ENCODE results near the gene MDFIC.

Gene MDFIC

GRCh38 chr7:114925434-114925833, 3.5 kb downstream of the MDFIC start:
- DNase-seq (ENCODE audit: low read depth): no peak

- DNase-seq (ENCODE audit: low read depth): no peak
Observed at GRCh38 chr7:114928060-114928459, 6.2 kb downstream of the MDFIC start.

GRCh38 chr7:114929570-114929969, 7.7 kb downstream of the MDFIC start:
- no peak for DNase-seq (ENCODE audit: low read depth)

- no peak for DNase-seq (ENCODE audit: low read depth)
Observed at GRCh38 chr7:114930107-114930661, 8.3 kb downstream of the MDFIC start.

- DNase-seq (ENCODE audit: low read depth): no peak
Observed at GRCh38 chr7:114930829-114931655, 9.1 kb downstream of the MDFIC start.

GRCh38 chr7:114931656-114932011, 9.7 kb downstream of the MDFIC start:
- no peak for DNase-seq (ENCODE audit: low read depth)

- no peak for DNase-seq (ENCODE audit: low read depth)
Observed at GRCh38 chr7:114932991-114933390, 11.1 kb downstream of the MDFIC start.

GRCh38 chr7:114933658-114934057, 11.8 kb downstream of the MDFIC start:
- no peak for DNase-seq (ENCODE audit: low read depth)

GRCh38 chr7:114934086-114934485, 12.2 kb downstream of the MDFIC start:
- no peak for DNase-seq (ENCODE audit: low read depth)

- DNase-seq (ENCODE audit: low read depth): no peak
Observed at GRCh38 chr7:114934713-114935112, 12.8 kb downstream of the MDFIC start.

- DNase-seq (ENCODE audit: low read depth): no peak
Observed at GRCh38 chr7:114936471-114936870, 14.6 kb downstream of the MDFIC start.

GRCh38 chr7:114937446-114937845, 15.6 kb downstream of the MDFIC start:
- no peak for DNase-seq (ENCODE audit: low read depth)

- no peak for DNase-seq (ENCODE audit: low read depth)
Observed at GRCh38 chr7:114938785-114939184, 16.9 kb downstream of the MDFIC start.

- no peak for DNase-seq (ENCODE audit: low read depth)
Observed at GRCh38 chr7:114939484-114940097, 17.7 kb downstream of the MDFIC start.

GRCh38 chr7:114940220-114940619, 18.3 kb downstream of the MDFIC start:
- DNase-seq (ENCODE audit: low read depth): no peak

GRCh38 chr7:114941692-114942091, 19.8 kb downstream of the MDFIC start:
- no peak for DNase-seq (ENCODE audit: low read depth)

GRCh38 chr7:114942446-114943175, 20.7 kb downstream of the MDFIC start:
- no peak for DNase-seq (ENCODE audit: low read depth)

- no peak for DNase-seq (ENCODE audit: low read depth)
Observed at GRCh38 chr7:114943530-114943929, 21.6 kb downstream of the MDFIC start.

- DNase-seq (ENCODE audit: low read depth): no peak
Observed at GRCh38 chr7:114943953-114944744, 22.3 kb downstream of the MDFIC start.

- no peak for DNase-seq (ENCODE audit: low read depth)
Observed at GRCh38 chr7:114944745-114945625, 23.1 kb downstream of the MDFIC start.

GRCh38 chr7:114949231-114949630, 27.3 kb downstream of the MDFIC start:
- DNase-seq (ENCODE audit: low read depth): no peak

Data from activated T-cell treated with anti-CD3 and anti-CD28 coated beads for 48 hours (primary cell).